NAMALWA (cell line): ENCODE results near the gene TOB2.
"Not testable (repeated sequence)": the region's sequence is repeated elsewhere in the genome, so short reads cannot be mapped to it uniquely, and the experiment has no call there.

Source experiments
- DNase-seq: peaks from one replicate; pipeline ENCODE4 v3.0.0-alpha.2; 2015; ENCODE audit warnings: low spot score

Gene TOB2

GRCh38 chr22:41429232-41429950 lies 17.2 kb downstream of the TOB2 start:
- DNase-seq: no peak

- no peak for DNase-seq
Observed at GRCh38 chr22:41425660-41426365, 20.8 kb downstream of the TOB2 start.

- no peak for DNase-seq
Observed at GRCh38 chr22:41418717-41419116, 27.9 kb downstream of the TOB2 start.

- DNase-seq: no peak
Observed at GRCh38 chr22:41417622-41418390, 28.8 kb downstream of the TOB2 start.

- DNase-seq: no peak
Observed at GRCh38 chr22:41415554-41415953, 31.0 kb downstream of the TOB2 start.

GRCh38 chr22:41411021-41411851 lies 35.4 kb downstream of the TOB2 start:
- no peak for DNase-seq

- no peak for DNase-seq
Observed at GRCh38 chr22:41410311-41410751, 36.3 kb downstream of the TOB2 start.

GRCh38 chr22:41408665-41409064 lies 37.9 kb downstream of the TOB2 start:
- no peak for DNase-seq

GRCh38 chr22:41407433-41407832 lies 39.2 kb downstream of the TOB2 start:
- no peak for DNase-seq

GRCh38 chr22:41406410-41406809 lies 40.2 kb downstream of the TOB2 start:
- DNase-seq: no peak

GRCh38 chr22:41405588-41405987 lies 41.0 kb downstream of the TOB2 start:
- DNase-seq: no peak

- DNase-seq: peak; percentile 92
Observed at GRCh38 chr22:41403532-41404318, 42.9 kb downstream of the TOB2 start.

GRCh38 chr22:41402851-41403250 lies 43.8 kb downstream of the TOB2 start:
- DNase-seq: not testable (repeated sequence)

GRCh38 chr22:41401781-41402648 lies 44.6 kb downstream of the TOB2 start:
- no peak for DNase-seq

- DNase-seq: no peak
Observed at GRCh38 chr22:41398921-41399320, 47.7 kb downstream of the TOB2 start.

GRCh38 chr22:41397143-41397811 lies 49.3 kb downstream of the TOB2 start:
- DNase-seq: no peak

GRCh38 chr22:41395531-41396240 lies 50.9 kb downstream of the TOB2 start:
- DNase-seq: no peak

- no peak for DNase-seq
Observed at GRCh38 chr22:41394012-41394356, 52.6 kb downstream of the TOB2 start.

GRCh38 chr22:41387341-41387740 lies 59.3 kb downstream of the TOB2 start:
- DNase-seq: no peak
